Measurements from ENCODE around the gene SCRN2. TPM values are rescaled to one million over a fixed set of nuclear protein-coding genes. Genes with fewer than 3 reads are reported as not detected.

SCRN2 gene
- total and polyA plus RNA-seq, 2 of the 13 experiments (the other 11 are each of a cell fraction or from before 2014, with no cell fraction given), result 21.7 to 29.5 TPM

DNA sequence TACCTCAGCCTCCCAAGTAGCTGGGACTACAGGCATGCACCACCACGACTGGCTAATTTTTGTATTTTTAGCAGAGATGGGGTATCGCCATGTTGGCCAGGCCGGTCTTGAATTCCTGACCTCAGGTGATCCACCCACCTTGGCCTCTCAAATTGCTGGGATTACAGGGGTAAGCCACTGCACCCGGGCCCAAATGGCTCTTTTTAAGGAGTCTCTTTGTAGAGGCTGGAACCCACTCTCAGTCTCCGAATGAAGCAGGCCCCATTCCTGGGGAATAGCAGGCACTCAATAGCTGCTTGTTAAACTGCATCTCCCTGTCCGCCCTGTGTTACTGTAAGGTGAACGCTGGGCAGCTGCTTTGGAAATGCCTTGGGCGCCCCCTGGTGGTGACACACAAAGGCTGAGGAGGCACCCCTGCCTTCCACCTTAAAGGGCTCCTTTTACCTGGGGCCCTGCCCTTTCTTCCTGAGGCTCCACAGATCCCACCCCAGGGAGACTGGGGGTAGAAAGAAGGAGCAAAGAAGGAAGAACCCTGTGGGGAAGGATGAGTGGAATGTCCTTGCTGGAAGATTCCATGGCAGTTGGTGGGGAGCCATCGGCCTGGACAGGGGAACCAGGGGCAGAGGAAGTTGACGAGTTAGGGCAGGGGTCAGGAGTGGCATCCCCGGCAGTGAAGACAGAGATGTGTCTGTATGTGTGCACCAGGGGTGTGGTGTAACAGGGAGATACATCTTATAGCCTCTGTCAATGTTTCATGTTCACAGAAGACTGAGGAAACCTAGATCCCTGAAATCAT is 48.9 kb upstream of the SCRN2 start (continued):
- TF ChIP-seq KIAA2018 (CRISPR knock-in tag; IDR thresholded peaks at IDR 0.05; ENCODE audit: borderline replicate concordance), result no peak
- TF ChIP-seq ZNF839 (CRISPR knock-in tag; IDR thresholded peaks at IDR 0.05; ENCODE audit: borderline replicate concordance), result 0 out of 2 replicates have a peak, but pooled peaks have one; percentile 42
- no peak for TF ChIP-seq HDAC2 (CRISPR knock-in tag; IDR thresholded peaks at IDR 0.05)
- TF ChIP-seq GFI1 (CRISPR knock-in tag; IDR thresholded peaks at IDR 0.05; ENCODE audit: borderline replicate concordance), result no peak
- TF ChIP-seq SATB2 (CRISPR knock-in tag; IDR thresholded peaks at IDR 0.05), result no peak
- peak; percentile 28; the same call in 1 of the 2 replicates for TF ChIP-seq ZFP36L2 (CRISPR knock-in tag; IDR thresholded peaks at IDR 0.05)
- no peak for TF ChIP-seq SNAPC2 (CRISPR knock-in tag; IDR thresholded peaks at IDR 0.05)
- no peak for TF ChIP-seq TAF15 (IDR thresholded peaks at IDR 0.05; ENCODE audit: low read depth, low read length, poor library complexity, severe bottlenecking)
- no peak for TF ChIP-seq CENPT (CRISPR knock-in tag; IDR thresholded peaks at IDR 0.05; ENCODE audit: low read depth)
- TF ChIP-seq ZNF841 (CRISPR knock-in tag; IDR thresholded peaks at IDR 0.05; ENCODE audit: borderline replicate concordance), result no peak
- no peak for TF ChIP-seq ZBTB44 (CRISPR knock-in tag; IDR thresholded peaks at IDR 0.05)
- TF ChIP-seq DNMT1 (CRISPR knock-in tag; IDR thresholded peaks at IDR 0.05), result no peak
- TF ChIP-seq NR1H2 (CRISPR knock-in tag; IDR thresholded peaks at IDR 0.05; ENCODE audit: borderline replicate concordance, low read depth), result no peak
- no peak for TF ChIP-seq RFX5 (IDR thresholded peaks at IDR 0.05; ENCODE audit: low read depth, low read length)
- peak; percentile 52; the same call in 1 of the 2 replicates for TF ChIP-seq MYNN (CRISPR knock-in tag; IDR thresholded peaks at IDR 0.05; ENCODE audit: low read depth)
- no peak for TF ChIP-seq ZSCAN20 (CRISPR knock-in tag; IDR thresholded peaks at IDR 0.05; ENCODE audit: borderline replicate concordance)
- TF ChIP-seq GABPB1 (CRISPR knock-in tag; IDR thresholded peaks at IDR 0.05), result peak; percentile 29; the same call in 1 of the 2 replicates

All from HepG2 (cell line).